ENCODE results near the gene PHKA2.

The PHKA2 gene

DNA sequence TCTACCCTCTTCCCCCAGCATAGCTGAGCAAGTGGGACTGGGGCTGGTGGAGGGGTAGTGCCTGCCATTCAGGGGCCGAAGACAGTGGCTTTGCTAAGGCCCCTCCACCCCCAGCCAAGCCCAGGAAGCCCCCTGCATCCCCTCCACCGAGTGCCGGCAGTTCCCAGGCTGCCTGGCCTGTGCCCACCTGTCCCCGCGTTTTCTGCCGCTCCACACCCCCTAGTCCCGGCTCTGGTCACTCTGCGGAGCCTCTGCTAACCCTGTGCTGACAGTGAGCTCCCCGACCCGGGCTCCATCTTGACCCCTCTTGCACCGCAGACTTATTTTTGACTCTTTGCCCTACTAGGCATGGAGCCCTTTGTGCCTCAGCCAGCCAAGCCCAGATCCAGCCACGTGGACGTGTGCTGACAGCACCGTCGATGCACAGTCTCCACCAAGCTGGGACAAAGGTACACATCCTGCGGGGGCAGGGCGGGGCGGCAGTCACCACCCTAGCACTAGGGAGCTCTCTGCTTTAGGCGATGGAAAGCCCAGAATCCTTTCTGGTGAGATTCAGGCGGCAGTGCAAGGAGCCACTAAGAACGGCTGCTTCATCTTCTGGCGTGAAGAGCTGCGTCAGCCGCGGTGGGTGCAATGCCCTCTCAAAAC, 96.6 kb downstream of the PHKA2 start:
- no peak for DNase-seq

- DNase-seq = no peak
These were observed 97.4 kb downstream of the PHKA2 start for GRCh38 chrX:18886344-18887161.

DNA sequence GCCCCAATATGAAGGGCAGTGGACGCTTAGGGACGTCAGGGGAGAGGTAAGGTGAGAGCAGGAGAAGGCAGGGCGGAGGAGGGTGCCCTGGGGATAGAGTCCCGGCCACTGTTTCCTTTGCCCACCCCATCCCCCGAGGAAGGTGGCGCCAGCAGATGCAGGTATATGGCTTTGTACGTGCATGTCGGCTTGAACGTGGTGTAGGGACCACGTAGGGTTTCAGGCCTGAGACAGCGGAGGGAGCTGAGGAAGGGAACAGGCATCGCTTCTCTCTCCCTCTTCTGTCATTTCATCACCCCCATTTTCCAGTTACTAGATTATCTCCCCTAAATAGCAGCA, 97.9 kb downstream of the PHKA2 start:
- DNase-seq = no peak

DNA sequence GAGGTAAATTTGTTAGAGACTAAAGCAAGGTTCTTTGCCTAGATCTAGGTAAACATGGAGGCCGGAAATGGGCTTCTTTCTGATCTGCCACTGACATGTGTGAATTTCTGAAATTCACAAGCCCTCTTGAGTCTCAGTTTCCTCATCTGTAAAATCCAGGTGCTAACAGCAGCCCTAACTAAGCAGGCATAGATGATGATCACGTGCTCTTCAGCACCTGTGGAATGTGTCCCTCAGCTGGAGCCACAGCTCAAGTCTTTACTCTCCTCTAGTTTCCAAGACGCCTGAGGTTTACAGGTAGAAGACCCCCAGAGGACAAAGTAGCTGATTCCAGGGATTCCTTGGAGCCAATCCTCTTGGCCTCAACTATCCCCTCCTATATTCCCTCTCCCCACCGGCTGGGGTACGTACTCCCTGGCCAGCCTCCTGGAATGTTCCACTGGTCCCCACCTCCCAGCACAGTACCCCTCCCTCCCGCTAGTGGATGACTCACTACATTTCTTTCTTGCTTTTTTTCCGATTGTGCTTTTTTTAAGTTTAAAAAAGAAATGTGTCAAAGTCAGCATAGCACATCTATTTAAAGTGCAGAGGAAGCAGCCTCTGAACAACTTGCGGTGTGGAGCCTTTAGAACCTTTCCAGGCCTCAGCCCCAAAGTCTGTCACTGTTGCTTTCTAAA, 98.4 kb downstream of the PHKA2 start:
- DNase-seq = no peak

DNA sequence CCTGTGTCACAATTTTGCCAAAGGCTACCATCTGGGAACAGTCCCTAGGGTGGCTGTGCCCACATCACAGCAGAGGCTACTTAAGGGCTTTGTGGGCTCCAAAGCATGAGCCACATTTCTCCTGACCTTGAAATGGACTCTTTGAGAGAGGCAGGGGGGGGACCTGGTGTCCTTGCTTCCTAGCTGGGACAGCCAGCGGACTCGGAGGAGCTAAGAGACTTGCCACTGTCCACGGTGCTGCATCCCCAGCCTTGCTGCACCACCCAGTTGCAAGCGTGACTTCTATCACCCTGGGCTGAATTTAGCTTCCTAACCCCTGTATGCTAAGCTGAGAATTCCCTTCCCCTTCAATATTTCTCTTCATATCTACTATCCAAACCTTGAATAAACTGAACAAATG, 99.0 kb downstream of the PHKA2 start:
- DNase-seq = no peak

DNA sequence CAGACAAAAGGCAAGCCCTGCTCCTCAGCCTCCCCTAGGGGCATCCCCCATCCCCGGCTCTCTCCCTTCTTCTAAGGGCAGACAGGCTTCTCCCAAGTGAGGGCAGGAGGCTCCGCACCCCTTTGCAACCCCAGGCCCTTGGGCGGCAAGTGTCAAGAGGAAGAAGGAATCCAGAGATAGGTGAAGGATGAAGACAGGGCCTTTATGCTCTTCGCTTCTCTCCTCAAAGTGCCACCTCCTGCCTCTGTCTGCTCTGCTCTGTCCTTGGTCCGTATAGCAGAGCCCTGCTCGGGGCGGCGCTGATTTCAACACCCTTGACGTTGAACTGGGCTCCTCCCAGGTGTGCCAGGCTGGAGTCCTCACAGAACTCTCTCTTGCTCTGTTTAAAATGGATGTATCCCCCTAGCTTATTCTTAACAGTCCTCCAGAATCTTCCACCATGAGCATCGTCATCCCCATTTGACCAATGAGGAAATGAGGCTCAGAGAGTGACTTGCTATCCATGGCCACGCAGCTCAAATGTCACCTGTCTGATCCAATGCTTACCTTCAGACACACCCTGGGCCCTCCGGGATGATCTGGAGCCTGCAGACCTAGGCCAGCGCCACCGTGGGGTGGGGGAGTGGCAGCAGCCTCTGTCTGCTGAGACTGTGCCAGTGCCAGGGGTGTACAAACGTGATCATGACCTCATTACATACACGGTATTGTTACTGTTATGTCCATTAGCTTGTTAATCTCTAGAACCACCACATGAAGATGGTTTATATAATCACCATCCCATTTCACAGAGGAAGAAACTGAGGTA, 99.8 kb downstream of the PHKA2 start:
- no peak for DNase-seq

GRCh38 chrX:18883234-18883960, 100.5 kb downstream of the PHKA2 start:
- DNase-seq = no peak

GRCh38 chrX:18879144-18879543, 104.8 kb downstream of the PHKA2 start:
- no peak for DNase-seq

DNA sequence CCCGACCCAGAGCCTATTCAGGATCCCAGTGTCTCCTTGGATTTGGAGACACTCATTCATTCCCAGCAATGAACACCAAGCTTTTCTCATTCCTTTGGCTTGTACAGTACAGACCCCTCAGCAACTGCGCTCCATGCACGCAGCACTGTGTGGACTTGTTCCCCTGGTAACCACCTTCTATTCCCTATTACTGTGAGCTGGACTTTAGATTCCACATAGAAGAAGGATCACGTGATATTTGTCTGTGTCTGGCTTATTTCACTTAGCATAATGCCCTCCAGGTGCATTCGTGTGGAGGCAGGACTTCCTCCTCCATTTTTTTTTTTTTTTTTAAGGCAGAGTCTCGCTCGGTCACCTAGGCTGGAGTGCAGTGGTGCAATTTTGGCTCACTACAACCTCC, 106.4 kb downstream of the PHKA2 start:
- DNase-seq = no peak

DNA sequence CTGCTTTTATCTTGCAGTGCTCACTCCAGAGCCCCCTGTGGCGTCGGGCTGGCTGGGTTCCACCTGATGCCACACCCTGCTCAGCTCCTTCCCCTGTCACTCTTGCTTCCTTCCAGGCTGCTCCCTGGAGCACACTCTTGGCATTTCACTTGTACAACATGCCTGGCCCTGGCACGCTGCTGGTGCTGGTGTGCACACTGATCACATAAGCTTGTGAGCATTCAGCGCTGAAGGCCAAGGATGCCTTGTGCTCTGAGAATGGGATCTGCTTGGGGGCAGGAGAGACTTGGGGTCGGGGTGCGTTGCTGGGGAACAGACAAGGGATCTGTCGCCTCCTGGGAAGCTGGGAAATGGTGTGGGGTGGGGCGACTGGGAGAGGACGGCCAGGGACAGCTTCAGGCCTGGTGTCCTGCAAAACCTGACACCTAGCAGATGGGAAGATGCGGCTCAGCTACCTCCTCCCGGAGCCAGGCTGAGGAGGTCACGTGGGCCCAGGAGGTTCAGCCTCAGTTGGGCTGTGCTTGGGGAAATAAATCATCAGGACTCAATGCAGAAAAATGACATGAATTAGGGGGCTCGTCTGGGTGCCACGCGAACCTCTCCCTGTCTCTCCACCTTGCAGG, 108.5 kb downstream of the PHKA2 start:
- no peak for DNase-seq

DNA sequence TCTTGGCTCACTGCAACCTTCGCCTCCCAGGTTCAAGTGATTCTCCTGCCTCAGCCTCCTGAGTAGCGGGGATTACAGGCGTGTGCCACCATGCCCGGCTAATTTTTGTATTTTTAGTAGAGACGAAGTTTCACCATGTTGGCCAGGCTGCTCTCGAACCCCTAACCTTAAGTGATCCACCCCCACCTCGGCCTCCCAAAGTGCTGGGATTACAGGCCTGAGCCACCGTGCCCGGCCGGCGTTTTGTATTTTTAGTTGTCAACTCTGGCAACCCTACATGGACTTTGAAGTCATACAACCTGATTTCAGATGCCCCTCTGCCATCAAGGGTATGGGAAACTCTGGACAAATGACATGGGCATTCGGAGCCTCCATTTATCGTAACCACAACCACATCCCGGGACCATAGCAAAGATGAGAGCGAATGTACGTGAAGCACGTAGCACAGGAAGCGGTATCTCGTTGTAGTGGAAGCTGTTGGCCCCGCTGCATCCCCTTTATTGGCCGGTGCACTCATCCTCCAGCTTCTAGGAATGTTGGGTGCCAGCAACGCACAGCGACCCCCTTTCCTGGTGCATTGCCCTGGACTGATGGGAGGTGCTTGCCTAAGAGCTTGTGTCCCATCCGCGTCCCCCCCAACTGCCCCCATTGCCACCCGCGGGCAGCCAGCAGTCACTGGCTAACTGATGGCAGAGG, 109.2 kb downstream of the PHKA2 start:
- DNase-seq = no peak

DNA sequence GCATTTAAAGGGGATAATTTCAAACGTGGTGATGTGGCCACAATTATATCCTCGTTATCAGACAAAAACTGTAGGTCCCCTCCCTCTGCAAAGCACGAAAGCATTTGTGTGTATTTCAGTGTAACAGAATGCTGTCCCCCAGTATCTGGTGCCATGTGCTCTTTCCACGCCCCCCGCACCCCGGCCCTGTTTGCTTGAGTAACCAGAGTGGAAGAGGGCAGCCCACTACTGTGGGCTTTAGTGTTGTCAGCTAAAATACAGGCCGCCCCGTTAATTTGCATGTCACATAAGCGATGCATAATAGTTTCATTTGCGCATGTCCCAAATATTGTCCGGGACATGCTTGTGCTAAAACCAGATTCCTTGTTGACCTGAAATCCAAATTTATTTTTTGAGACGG, 110.1 kb downstream of the PHKA2 start:
- DNase-seq = no peak

GRCh38 chrX:18873189-18873791, 110.6 kb downstream of the PHKA2 start:
- DNase-seq = no peak

DNA sequence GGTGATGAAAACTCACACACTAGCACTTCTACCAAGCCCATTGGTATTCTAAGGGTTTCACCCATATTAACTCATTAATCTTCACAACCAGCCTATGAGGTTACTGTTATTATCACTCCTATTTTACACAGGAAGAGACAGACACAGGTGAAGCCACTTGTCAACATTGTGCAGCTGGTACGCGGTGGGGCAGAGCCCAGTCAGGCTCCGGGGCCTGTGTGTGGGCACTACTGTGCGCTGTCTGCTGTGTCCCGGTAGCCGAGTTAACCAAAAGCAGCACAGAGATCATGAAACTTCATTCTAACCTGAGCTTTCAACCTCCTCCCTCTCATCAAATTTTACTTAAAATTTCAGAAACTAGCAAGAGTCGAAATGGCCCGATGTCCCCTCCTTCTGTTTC, 111.3 kb downstream of the PHKA2 start:
- DNase-seq = no peak

- no peak for DNase-seq
These were observed 111.9 kb downstream of the PHKA2 start for GRCh38 chrX:18871970-18872369.

GRCh38 chrX:18871161-18871890, 112.6 kb downstream of the PHKA2 start:
- no peak for DNase-seq

GRCh38 chrX:18864390-18864920, 119.5 kb downstream of the PHKA2 start:
- no peak for DNase-seq

DNA sequence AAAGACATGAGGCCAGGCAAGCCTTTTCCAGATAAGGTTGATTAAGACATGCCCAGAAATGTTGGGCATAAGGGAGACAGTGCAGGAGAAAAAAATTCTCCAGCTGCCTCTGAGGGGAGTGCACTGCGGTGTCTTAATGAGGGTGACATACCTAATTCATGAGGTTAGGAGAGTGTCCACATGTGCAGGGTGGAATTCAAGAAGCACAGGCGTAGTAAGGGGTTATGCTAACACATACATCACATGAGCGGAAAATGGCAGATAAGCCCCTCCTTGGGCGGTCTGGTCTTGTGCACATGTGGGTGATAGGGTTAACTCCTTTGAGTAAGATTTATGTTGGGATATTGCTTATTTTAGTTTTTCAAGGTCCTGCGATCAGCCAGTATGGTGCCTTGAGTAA, 122.4 kb downstream of the PHKA2 start:
- DNase-seq = no peak

DNA sequence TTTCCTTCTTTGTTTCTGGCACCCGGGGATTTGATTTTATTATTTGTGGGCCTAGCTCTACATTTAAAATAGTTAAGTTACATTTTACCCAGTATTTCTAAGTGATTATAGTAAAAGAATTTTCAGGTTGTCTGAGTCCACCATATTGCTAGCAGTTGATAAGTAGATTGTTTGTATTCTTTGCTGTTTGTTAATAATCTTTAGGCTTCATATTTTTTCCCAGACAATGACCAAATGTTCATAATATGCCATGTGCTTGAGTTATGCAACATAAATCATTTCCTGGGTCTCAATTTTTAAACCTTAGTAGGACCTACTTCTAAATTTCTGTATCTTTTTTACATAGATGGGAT, 127.3 kb downstream of the PHKA2 start:
- DNase-seq = no peak
